ENCODE results near the gene CASK.

The CASK gene

GRCh38 chrX:41923211-41923977, at the start of gene CASK:
CASK (minus strand) TSS chrX:41923554; CDS start chrX:41922988, 566 bp downstream.
- DNase-seq (ENCODE audit: low read depth in 2 of 2) = peak; percentile 81 to 87

GRCh38 chrX:41971346-41971745, 48.0 kb upstream of the CASK start:
- DNase-seq (ENCODE audit: low read depth in 2 of 2) = no peak

GRCh38 chrX:41970419-41970818, 47.1 kb upstream of the CASK start:
- DNase-seq (ENCODE audit: low read depth in 2 of 2) = no peak

- DNase-seq (ENCODE audit: low read depth in 2 of 2) = no peak
Measured at GRCh38 chrX:41963348-41963747, 40.0 kb upstream of the CASK start.

- no peak for DNase-seq (ENCODE audit: low read depth in 2 of 2)
Measured at GRCh38 chrX:41960142-41960541, 36.8 kb upstream of the CASK start.

- no peak for DNase-seq (ENCODE audit: low read depth in 2 of 2)
Measured at GRCh38 chrX:41958861-41959260, 35.5 kb upstream of the CASK start.

- no peak for DNase-seq (ENCODE audit: low read depth in 2 of 2)
Measured at GRCh38 chrX:41956027-41956426, 32.7 kb upstream of the CASK start.

GRCh38 chrX:41952102-41952501, 28.7 kb upstream of the CASK start:
- DNase-seq (ENCODE audit: low read depth in 2 of 2) = no peak

GRCh38 chrX:41946989-41947612, 23.7 kb upstream of the CASK start:
- no peak for DNase-seq (ENCODE audit: low read depth in 2 of 2)

DNA sequence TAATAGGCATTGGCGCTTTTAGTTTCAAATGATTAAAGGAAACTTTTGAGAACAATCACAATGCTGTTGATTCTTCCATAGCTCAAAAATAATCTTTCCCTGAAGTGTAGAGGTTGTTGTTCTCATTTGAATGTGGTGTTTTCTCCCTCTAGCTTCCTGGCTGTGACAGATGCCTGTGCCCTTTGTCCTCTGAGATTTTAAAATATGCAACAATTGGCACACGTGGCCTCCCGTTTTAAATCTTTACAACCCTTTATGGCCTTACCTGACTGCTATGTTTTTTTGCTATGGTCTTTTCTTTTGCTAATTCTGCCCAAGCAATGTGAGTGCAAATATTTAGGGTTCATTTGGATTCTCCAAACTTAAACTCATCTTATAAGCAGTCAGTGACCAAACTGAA, 22.9 kb upstream of the CASK start:
- no peak for DNase-seq (ENCODE audit: low read depth in 2 of 2)

GRCh38 chrX:41935832-41936231, 12.5 kb upstream of the CASK start:
- no peak for DNase-seq (ENCODE audit: low read depth in 2 of 2)

- no peak for DNase-seq (ENCODE audit: low read depth in 2 of 2)
Measured at GRCh38 chrX:41933546-41933945, 10.2 kb upstream of the CASK start.

GRCh38 chrX:41932885-41933284, 9.5 kb upstream of the CASK start:
- no peak for DNase-seq (ENCODE audit: low read depth in 2 of 2)

- DNase-seq (ENCODE audit: low read depth in 2 of 2) = no peak
Measured at GRCh38 chrX:41931591-41931990, 8.2 kb upstream of the CASK start.

DNA sequence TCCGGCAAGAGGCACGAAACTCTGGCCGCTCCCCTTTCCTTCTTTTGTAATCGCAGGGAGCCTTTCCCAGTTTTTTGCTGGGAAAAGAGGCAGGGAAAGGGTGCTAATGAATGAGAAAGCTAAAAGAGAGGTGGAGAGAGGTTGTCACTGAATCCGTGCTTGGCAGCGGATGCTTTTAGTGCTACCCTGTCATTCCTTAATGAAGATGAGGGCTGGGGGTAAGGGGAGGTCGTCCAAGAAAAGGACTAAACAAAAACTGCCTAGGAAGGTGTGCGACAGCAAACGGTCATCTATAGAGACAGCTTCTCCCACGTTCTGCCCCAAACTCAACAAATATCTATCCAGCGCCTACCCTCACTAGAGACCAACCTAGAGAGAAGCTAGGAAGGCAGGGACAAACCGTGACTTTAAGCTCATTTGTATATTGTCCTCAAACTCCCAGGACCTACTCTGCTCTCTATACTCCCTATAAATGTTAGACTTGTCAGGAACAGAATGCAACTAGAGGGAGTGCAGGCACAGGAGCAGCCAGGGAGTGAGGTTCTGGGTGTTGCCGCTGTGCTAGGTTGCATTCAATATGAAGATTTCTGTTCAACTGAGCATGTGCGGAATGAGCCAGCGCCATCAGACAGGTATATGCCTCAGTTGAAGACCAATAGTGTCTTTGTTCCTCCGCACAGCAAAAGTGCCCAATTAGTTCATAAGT, 777 bp upstream of the CASK start:
- DNase-seq (ENCODE audit: low read depth in 2 of 2) = no peak

GRCh38 chrX:41922431-41923151, 763 bp downstream of the CASK start:
- no peak for DNase-seq (ENCODE audit: low read depth in 2 of 2)

- DNase-seq (ENCODE audit: low read depth in 2 of 2) = peak in 1 of 2 donors; percentile 14
Measured at GRCh38 chrX:41921492-41922430, 1.6 kb downstream of the CASK start.

- no peak for DNase-seq (ENCODE audit: low read depth in 2 of 2)
Measured at GRCh38 chrX:41919870-41920269, 3.5 kb downstream of the CASK start.

DNA sequence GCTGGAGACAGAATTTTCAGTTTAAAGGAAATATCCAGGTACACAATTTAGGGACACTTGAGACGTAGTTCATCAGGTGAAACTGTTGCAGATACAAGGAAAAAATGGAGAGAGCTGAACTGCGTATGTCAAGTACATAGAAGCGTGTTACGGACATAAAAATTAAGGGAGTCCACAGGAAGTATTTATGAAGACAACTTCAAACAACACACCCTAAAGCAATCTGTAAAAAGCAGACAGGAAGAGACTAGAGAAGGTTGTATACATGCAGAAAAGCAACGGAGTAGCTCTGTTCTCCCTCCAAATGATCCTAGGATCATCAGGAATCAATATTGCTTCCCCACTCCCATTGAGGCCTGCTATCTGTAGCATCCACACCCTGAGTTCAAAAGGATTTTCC, 5.8 kb downstream of the CASK start:
- no peak for DNase-seq (ENCODE audit: low read depth in 2 of 2)

DNA sequence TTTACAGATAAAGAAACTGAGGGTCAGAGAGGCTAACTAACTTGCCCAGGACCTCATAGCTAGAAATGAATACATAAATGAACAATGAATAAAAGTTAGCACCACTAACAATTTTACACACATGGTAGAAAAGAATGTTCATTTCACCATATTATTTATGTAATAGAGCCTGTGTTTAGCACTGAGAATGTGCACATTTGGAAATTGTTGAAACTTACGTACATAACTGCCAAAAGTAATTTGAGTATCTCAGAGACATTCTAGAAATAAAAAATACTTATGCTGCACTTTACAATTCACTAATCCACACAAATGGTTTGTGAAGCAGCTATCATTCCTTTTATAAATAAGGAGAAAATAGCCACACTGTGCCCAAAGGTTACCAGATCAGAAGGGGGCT, 9.9 kb downstream of the CASK start:
- no peak for DNase-seq (ENCODE audit: low read depth in 2 of 2)

GRCh38 chrX:41912923-41913322, 10.4 kb downstream of the CASK start:
- DNase-seq (ENCODE audit: low read depth in 2 of 2) = no peak
